Lower lobe of right lung (tissue), 2 donors: ENCODE data around the gene QRICH1. TPM values are rescaled to one million over a fixed set of nuclear protein-coding genes. Genes with fewer than 3 reads are reported as not detected.
"Not testable (repeated sequence)": the region's sequence is repeated elsewhere in the genome, so short reads cannot be mapped to it uniquely, and the experiment has no call there.

Experiments used
- ATAC-seq, 2 donors: fragments of 200-7000 bp; cut with Tn5 transposase; one replicate each; pipeline ENCODE4 v1.9.1; 2020 to 2022; ENCODE audit warnings: mild to moderate bottlenecking in 2 of 2, moderate library complexity in 2 of 2
- DNase-seq: peaks from one replicate; pipeline ENCODE4 v3.0.0-alpha.2; 2020
- H3K27ac ChIP-seq: fragments of 200-600 bp; one replicate; pipeline ENCODE4 v1.8.0; 2022
- H3K27me3 ChIP-seq: fragments of 200-600 bp; one replicate; pipeline ENCODE4 v1.8.0; 2022; ENCODE audit warnings: low read depth
- H3K36me3 ChIP-seq: fragments of 200-600 bp; one replicate; pipeline ENCODE4 v1.8.0; 2022; ENCODE audit warnings: mild to moderate bottlenecking
- H3K4me1 ChIP-seq: fragments of 200-600 bp; one replicate; pipeline ENCODE4 v1.8.0; 2022
- H3K4me3 ChIP-seq: fragments of 200-600 bp; one replicate; pipeline ENCODE4 v1.8.0; 2022; ENCODE audit warnings: mild to moderate bottlenecking
- H3K9me3 ChIP-seq: fragments of 200-600 bp; one replicate; pipeline ENCODE4 v1.8.0; 2022
- intact Hi-C: fragments of 100-400 bp; cut with DNase I; formaldehyde crosslinking; loops from one replicate; pipeline ENCODE4 v1.11.0; 2022
- total RNA-seq: library from RNA; stranded (reverse); fragmentation: NEBNext Ultra II Directional; extraction: Animal tissue kit (Norgen Biotek cat#: 25700); gene quantifications from one replicate; pipeline ENCODE4 v1.2.1, GENCODE V29; 2021
- TF ChIP-seq, protein P1 (sequence below): fragments of 200-600 bp; IDR thresholded peaks from one replicate; pipeline ENCODE4 v1.8.0; 2022; ENCODE audit warnings: antibody characterized with exemption, mild to moderate bottlenecking
- donor health status: DM: no; HTN: yes; CAD: no; lungs with severe emphysema.

Gene QRICH1
- total RNA-seq, 1 donor from 2014 or later, result 85.4 TPM

DNA sequence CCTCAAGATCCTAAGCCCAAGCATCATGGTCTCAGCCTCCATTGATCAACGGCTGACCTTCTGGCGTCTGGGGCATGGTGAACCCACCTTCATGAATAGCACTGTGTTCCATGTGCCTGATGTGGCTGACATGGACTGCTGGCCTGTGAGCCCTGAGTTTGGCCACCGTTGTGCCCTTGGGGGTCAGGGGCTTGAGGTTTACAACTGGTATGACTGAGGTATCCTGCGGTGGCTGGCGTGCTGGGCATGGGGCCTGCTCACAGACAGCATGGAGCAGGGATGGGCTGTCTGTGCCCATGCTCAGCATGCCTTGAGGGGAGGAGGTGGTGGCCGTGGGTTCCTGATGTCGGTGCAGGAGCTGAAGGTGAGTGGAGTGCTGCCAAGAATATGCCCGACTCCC lies 78.8 kb downstream of the QRICH1 start:
- H3K9me3 ChIP-seq, result no peaks in the 10 kb centered on the region
- no peak for DNase-seq
- no peak overlapping the region for H3K27ac ChIP-seq
- H3K36me3 ChIP-seq, result peaks cover 57% of the 10 kb centered on the region
- intact Hi-C loops, result no loop called here
- no peak overlapping the region for H3K4me3 ChIP-seq
- TF ChIP-seq, protein P1, sequence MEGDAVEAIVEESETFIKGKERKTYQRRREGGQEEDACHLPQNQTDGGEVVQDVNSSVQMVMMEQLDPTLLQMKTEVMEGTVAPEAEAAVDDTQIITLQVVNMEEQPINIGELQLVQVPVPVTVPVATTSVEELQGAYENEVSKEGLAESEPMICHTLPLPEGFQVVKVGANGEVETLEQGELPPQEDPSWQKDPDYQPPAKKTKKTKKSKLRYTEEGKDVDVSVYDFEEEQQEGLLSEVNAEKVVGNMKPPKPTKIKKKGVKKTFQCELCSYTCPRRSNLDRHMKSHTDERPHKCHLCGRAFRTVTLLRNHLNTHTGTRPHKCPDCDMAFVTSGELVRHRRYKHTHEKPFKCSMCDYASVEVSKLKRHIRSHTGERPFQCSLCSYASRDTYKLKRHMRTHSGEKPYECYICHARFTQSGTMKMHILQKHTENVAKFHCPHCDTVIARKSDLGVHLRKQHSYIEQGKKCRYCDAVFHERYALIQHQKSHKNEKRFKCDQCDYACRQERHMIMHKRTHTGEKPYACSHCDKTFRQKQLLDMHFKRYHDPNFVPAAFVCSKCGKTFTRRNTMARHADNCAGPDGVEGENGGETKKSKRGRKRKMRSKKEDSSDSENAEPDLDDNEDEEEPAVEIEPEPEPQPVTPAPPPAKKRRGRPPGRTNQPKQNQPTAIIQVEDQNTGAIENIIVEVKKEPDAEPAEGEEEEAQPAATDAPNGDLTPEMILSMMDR, result no peak
- ATAC-seq, result no peak
- H3K4me1 ChIP-seq, result peaks cover 29% of the 10 kb centered on the region
- no peaks in the 10 kb centered on the region for H3K27me3 ChIP-seq

DNA sequence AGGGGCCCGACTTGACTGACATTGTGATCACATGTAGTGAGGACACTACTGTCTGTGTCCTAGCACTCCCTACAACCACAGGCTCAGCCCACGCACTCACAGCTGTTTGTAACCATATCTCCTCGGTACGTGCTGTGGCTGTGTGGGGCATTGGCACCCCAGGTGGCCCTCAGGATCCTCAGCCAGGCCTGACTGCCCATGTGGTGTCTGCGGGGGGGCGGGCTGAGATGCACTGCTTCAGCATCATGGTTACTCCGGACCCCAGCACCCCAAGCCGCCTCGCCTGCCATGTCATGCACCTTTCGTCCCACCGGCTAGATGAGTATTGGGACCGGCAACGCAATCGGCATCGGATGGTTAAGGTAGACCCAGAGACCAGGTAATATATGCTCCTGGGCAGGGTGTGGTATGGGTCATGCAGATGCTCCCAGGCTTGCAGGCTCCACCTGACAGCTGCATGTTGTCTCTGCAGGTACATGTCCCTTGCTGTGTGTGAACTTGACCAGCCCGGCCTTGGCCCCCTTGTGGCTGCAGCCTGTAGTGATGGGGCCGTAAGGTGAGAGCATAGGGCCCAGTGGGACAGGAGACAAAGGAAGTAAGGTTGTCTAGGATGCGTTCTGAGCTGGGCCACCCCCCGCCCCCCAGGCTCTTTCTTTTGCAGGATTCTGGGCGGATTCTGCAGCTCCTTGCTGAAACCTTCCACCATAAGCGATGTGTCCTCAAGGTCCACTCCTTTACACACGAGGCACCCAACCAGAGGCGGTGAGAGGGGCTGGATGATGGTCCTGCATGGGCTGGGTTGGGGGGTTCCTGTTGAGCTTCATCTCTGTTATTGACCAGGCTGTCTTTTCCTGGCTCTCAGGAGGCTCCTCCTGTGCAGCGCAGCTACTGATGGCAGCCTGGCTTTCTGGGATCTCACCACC lies 79.9 kb downstream of the QRICH1 start:
- no peak overlapping the region for H3K27ac ChIP-seq
- DNase-seq (no peak), ATAC-seq (no peak)
- no peaks in the 10 kb centered on the region for H3K27me3 ChIP-seq
- peaks cover 57% of the 10 kb centered on the region for H3K36me3 ChIP-seq
- no peaks in the 10 kb centered on the region for H3K9me3 ChIP-seq
- intact Hi-C loops, result no loop called here
- TF ChIP-seq, protein P1, result peak; percentile 49
- H3K4me1 ChIP-seq, result peaks cover 18% of the 10 kb centered on the region
- no peak overlapping the region for H3K4me3 ChIP-seq

DNA sequence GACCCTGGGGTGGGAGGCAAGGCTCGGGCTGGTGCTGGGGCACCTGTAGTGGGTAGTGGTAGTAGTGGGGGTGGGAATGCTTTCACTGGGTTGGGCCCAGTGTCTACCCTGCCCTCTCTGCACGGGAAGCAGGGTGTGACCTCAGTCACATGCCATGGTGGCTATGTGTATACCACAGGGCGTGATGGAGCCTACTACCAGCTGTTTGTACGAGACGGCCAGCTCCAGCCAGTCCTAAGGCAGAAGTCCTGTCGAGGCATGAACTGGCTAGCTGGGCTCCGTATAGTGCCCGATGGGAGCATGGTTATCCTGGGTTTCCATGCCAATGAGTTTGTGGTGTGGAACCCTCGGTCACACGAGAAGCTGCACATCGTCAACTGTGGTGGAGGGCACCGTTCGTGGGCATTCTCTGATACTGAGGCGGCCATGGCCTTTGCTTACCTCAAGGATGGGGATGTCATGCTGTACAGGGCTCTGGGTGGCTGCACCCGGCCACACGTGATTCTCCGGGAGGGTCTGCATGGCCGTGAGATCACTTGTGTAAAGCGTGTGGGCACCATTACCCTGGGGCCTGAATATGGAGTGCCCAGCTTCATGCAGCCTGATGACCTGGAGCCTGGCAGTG lies 80.6 kb downstream of the QRICH1 start:
- peaks cover 57% of the 10 kb centered on the region for H3K36me3 ChIP-seq
- H3K4me3 ChIP-seq, result no peak overlapping the region
- H3K27me3 ChIP-seq, result no peaks in the 10 kb centered on the region
- H3K27ac ChIP-seq, result no peak overlapping the region
- intact Hi-C loops, result no loop called here
- DNase-seq (no peak), ATAC-seq (no peak)
- TF ChIP-seq, protein P1, result no peak
- peaks cover 20% of the 10 kb centered on the region for H3K4me1 ChIP-seq
- no peaks in the 10 kb centered on the region for H3K9me3 ChIP-seq

DNA sequence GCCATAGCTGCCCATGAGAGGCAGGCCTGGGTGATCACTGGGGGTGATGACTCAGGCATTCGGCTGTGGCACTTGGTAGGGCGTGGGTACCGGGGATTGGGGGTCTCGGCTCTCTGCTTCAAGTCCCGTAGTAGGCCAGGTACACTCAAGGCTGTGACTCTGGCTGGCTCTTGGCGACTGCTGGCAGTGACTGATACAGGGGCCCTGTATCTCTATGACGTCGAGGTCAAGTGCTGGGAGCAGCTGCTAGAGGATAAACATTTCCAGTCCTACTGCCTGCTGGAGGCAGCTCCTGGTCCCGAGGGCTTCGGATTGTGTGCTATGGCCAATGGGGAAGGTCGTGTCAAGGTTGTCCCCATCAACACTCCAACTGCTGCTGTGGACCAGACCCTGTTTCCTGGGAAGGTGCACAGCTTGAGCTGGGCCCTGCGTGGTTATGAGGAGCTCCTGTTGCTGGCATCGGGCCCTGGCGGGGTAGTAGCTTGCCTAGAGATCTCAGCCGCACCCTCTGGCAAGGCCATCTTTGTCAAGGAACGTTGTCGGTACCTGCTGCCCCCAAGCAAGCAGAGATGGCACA lies 81.3 kb downstream of the QRICH1 start:
- TF ChIP-seq, protein P1, result no peak
- no peak for ATAC-seq
- Histone ChIP-seq H3K27me3 (no peaks in the 10 kb centered on the region), H3K9me3 (no peaks in the 10 kb centered on the region), H3K36me3 (peaks cover 57% of the 10 kb centered on the region), H3K4me3 (no peak overlapping the region), H3K4me1 (peaks cover 20% of the 10 kb centered on the region), H3K27ac (no peak overlapping the region)
- DNase-seq, result no peak
- intact Hi-C loops, result no loop called here

DNA sequence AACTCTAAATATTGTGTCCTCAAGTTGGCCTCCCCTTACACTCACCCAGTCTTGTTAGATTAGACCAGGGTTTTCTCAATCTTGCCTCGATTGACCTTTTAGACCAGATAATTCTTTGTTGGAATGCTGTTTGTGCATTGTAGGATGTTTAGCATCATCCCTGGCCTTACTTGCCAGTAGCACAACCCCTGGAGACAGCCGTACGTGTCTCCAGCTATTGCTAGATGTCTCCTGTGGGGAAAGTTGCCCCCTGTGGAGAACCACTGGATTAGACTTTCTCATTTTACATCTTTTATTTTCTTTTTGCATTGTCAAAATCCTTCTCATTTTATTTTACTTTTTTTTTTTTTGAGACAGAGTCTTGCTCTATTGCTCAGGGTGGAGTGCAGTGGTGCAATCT lies 84.5 kb downstream of the QRICH1 start:
- Histone ChIP-seq H3K27me3 (no peaks in the 10 kb centered on the region), H3K4me1 (peaks cover 19% of the 10 kb centered on the region), H3K4me3 (no peak overlapping the region), H3K27ac (no peak overlapping the region), H3K9me3 (no peaks in the 10 kb centered on the region), H3K36me3 (peaks cover 34% of the 10 kb centered on the region)
- intact Hi-C loops, result no loop called here
- DNase-seq (no peak), ATAC-seq (no peak)
- TF ChIP-seq, protein P1, result no peak

DNA sequence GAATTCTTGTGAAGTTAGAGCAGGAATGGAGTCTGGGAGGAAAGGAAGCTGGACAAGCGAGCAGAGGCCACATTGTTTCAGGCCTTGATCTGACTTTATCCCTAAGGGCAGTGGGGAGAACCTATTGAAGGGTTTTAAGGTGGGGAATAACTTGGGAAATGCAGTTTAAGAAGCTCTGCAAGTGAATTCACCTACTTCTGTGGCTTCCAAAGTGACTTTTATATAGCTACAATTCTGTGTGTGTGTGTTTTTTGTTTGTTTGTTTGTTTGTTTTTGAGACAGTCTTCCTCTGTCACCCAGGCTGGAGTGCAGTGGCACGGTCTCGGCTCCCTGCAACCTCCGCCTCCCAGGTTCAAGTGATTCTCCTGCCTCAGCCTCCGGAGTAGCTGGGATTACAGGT lies 85.2 kb downstream of the QRICH1 start:
- H3K9me3 ChIP-seq, DNase-seq, H3K27me3 ChIP-seq, ATAC-seq, intact Hi-C loops: not testable (repeated sequence)
- Histone ChIP-seq H3K4me1 (peaks cover 19% of the 10 kb centered on the region), H3K36me3 (peaks cover 27% of the 10 kb centered on the region), H3K27ac (peak overlapping the region; percentile 94), H3K4me3 (peak overlapping the region; percentile 96)
